ENCODE measurements around the gene FAM229B.
"Not testable (repeated sequence)": the region's sequence is repeated elsewhere in the genome, so short reads cannot be mapped to it uniquely, and the experiment has no call there.

Gene FAM229B

DNA sequence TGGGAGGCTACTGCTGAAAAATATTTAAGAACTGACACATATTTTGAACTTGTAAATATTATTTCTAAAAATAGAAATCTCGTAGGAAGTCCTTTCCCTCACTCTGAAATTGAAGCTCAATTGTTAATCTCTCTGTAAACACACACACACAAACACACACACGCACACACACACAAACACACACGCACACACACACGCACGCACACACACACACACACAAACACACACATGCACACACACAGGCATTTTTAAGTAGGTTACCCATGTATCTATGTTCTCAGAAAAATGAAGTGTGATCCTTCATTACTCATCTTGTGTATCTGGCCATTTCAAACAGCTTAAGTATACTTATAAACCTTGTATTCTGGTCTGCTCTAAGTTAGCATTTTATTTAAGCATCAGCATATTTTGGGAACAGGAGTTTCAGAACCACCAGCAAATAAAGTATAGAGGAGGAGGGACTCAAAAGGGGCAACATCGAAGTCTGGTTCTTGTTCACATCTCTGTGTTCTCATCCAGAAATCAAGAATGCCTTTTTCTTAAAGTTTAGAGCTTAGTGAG lies 21.9 kb upstream of the FAM229B start:
- no peak for FAIRE-seq

DNA sequence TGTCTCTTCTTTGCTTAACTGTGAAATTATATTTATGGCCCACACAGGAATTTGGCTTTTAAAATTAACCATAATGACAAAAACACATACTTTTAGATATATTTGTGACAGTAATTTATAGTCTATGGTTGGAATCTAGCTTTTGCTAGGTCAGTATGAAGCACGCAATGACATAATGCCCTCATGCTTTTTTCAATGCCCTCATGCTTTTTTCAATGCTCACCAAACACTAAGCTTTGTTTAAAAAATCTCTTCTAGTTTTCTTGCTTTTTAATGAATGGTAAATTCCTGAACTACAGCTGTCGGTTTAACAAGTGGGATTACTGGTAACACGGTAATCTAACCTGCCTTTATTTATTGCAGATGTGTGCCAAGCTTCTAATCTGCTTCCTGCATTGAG lies 20.8 kb upstream of the FAM229B start:
- no peak for FAIRE-seq

- no peak for FAIRE-seq
Observed at GRCh38 chr6:112081569-112081968, 5.8 kb upstream of the FAM229B start.

DNA sequence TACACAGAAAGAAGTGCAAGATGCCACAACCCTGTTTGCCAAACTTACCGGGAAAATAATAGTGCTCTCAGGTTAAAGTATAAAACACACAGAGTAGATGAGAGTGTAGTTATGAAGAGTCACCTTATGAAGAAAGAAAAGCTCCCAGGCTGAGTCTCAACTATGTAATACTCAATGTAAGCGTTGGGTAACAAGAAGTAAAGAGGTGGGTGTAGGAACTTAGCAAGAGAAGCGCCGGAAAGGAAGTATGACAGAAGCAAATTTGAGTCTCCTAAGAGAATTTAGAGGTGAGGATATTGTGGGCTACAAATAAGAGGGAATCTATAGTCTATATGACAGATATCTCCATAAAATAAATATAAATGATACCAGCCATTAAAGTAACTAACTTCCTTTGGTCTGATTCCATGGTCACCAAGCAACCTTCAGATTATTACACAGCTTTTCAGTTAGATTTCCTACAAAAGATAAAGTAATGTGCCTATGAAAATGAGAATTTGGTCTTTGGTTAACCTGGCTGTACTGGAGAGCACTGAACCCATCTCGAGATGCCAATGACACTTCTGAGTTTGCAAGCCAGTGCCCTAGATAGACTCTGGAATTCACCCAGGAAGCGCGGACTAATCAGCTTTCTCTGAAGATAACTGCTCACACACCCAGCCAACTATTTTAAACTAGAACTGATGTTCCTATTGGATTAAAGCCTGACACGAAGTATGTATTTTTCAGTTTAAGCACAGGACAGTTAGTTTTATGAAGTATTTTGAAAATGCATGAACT lies 1.9 kb upstream of the FAM229B start:
- no peak for FAIRE-seq

DNA sequence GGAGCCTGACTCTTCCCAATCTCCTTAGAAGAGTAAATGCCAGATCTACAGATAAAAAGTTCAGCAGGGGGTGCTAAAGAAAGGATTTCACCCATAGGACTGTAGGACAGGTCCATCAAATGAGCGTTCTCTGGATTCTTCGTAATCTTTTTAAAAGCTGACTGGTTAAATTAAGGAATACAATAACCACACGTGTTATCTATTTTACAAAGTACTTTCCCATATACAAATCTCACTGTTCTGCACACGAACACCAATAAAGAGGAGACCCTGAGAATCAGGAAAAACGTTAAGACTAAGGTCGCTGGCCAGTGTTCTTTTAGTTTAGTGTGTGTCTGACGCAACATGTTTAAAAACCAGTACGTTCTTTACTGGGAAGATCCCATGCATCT lies 651 bp upstream of the FAM229B start:
- peak; percentile 60 for FAIRE-seq

GRCh38 chr6:112087916-112088315 lies 525 bp downstream of the FAM229B start:
- no peak for FAIRE-seq

DNA sequence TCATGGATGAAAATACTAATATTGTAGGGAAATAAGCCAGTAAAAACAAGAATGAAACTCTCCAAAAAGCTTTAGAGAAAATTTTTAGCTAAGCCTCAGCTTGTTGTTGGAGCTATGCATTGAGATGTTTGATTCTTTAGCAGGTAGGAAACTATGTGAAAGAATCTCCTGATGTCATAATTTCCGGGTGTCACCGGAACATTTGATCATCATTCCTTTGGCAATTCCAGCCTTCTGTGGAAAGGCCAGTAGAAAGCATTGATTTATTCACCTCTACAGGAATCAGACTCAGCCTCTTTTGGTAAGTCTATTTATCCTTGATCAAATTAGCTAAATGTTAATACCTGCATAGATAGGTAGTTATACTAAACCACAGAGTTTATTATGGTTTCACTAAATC lies 9.5 kb downstream of the FAM229B start:
- no peak for FAIRE-seq

GRCh38 chr6:112100561-112100960 lies 13.2 kb downstream of the FAM229B start:
- FAIRE-seq: no peak

- FAIRE-seq: not testable (repeated sequence)
Observed at GRCh38 chr6:112106026-112106425, 18.6 kb downstream of the FAM229B start.

GRCh38 chr6:112106562-112106961 lies 19.2 kb downstream of the FAM229B start:
- no peak for FAIRE-seq

DNA sequence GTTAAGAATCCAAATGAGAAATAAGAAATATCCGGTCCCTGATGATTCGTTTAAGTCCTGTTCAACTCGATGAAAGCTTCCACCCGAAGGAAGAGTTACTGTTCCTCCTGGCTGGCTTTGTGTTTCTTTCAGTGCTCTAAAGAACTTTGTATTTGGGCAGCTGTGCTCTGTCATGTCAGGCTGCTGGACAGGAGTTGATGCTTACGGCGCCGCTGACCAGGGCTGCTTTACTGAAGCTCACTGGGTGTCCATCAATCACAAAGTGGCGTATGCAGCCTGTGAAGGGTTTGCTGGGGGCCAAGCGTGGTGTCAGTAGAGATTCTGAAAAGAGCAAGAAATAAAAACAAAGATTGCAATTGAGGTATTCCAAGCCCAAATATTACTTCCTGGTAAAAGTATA lies 21.9 kb downstream of the FAM229B start:
- no peak for FAIRE-seq

- no peak for FAIRE-seq
Observed at GRCh38 chr6:112113431-112113830, 26.0 kb downstream of the FAM229B start.

- no peak for FAIRE-seq
Observed at GRCh38 chr6:112113918-112114317, 26.5 kb downstream of the FAM229B start.

DNA sequence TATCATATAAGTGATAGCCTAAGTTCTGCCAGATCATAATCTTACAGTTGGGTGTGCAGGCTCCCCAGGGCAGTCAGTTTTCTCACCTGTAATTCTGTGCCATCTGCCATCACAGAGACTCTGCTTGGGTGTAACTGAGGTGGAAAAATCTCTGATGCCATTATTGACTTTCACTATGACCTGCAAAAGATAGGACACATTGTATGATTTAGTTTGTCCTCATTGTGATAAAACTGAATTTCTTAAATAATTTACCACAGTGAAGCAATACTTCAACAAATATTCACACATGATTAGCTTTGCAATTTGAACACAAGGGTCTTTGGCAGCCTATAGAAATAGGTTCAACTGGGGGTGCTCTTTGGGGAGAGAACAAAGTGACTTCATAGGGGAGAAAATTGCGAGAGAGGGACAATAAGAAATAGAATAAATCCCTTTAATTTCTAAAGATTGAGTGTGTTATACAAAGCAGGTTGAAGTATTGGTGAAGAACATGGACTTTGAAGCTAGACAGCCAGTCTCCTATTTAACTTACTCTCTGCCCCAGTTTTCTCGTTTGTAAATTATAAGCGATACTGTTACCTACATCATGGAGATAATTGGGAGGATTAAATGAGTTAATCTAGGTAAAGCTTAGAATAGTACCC lies 27.3 kb downstream of the FAM229B start:
- FAIRE-seq: peak; percentile 64

DNA sequence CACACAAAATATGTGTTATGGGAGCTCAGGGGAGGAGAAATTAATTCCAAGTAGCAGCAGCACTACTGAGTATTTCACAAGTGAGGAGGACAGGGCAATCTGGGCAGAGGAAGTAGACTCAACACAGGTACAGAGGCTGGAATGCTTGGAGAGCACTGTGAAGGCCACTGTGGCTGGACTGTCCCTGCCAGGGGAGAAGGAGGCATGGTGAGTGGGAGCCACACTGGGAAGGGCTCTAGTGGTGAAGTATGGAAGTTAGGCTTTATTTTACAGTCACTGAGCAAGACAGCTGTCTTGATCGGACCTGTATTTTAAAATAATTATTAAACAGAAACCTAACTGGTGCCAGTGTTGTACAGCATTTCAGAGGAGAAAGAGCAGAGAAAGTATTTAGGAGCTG lies 28.8 kb downstream of the FAM229B start:
- FAIRE-seq: no peak

DNA sequence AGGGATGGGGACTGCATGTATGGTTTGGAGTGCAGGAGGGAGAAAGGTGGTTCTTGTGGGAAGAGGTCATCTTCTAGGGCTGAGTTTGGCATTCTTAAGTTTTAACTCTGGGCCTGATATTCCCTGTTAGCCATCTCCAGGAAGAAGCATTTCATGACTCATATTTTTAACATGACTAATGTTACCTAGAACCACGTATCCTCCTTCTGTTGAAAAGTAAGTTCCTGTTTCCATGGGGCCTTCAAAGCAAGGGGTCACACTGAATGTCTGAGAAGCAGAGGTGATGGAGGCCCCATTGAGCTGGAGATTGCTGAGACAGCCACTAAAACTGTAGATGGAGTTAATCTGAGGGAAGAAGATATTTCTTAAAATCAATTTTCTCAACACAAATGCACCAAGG lies 30.2 kb downstream of the FAM229B start:
- FAIRE-seq: no peak

DNA sequence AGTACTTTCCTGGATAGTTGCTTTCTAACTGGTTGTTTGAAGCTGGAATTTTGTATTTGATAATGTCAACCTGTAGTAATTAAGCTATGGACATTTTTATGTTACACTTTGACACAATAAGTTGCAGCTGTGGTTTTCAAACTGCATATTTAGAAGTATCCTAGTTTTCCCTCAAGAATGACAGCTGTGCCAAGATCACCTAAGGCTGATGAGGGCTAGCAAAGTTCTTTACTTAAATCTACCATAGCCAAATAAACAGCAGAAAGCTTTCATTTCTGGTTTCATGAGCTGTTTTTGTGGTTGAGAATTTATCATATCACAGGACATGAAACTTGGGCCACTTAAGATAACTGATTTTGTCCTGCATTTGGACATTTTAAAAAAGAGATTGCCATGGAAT lies 30.6 kb downstream of the FAM229B start:
- FAIRE-seq: no peak

DNA sequence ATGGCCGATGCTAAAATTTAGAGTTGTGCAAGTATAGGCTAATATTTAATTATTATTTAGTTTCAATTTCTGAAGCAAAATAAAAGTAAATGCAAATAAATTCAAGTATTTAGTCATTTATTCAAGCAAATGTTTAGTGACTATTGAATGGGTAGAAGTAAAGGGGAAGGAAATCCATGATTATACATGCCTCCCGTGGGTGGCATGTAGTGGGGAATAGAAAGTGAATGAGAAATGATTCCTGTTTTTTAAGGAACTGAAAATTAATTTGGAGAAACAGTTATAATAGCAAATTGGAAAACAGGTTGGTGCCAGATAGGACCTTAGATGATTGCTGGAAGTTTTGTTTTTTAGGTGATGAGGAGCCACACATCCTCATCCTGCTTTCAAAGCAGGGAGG lies 35.4 kb downstream of the FAM229B start:
- no peak for FAIRE-seq

DNA sequence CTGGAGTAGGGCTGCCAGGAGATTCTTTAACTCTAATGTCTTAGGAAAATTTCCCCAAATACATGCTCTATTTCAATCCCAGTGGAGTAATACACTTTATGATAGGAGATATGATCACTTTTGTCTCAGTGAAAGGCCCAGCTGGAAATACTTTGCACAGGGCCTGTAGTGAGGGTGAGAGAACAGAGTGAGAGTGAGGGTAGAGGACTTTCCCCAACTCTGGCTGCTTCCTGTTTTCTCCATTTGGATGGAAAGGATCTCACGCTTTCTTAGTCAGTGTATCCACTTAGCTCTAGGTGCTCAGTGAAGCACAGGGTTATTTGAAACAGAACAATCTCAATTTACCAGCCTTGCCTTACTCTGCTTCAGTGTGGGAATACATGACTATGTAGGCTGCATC lies 36.6 kb downstream of the FAM229B start:
- no peak for FAIRE-seq

- FAIRE-seq: no peak
Observed at GRCh38 chr6:112128208-112128607, 40.8 kb downstream of the FAM229B start.

GRCh38 chr6:112130878-112131277 lies 43.5 kb downstream of the FAM229B start:
- FAIRE-seq: no peak

DNA sequence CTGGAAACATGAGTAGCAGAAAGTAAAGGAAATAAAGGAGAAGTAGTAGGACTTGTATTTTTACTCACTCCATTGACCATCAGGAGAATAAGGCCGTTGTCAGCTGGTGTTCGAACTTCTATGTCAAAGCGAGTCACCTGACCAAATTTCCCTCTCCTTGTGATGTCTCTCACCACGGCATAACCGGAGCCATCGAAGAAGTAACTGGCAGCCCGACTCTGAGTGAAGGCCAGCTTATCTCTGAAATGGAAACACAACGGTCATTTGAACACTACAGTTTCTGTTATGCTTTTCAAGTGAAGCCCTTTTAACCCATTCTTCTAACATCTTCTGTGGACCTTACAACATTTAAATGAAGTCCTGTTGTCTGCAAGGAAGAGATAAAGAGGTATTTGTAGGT lies 51.7 kb downstream of the FAM229B start:
- no peak for FAIRE-seq

DNA sequence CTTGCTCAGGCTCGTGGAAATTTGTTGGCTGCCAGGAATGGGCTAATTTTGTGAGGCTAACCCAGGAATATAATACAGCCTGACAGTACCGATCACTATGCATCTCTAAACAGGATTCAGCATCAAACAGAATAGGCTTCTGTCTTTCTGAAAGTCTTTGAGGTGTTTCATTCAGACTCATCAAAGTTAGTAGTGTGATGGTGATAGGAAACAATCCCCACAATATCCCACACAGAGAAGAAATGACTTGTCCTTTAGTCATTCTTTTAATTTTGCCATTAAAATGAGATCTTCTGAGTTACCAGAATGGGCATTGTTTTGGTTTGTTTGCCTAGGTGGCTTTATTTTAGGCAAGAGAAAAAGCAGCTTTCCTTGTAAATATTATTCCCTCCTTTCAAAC lies 54.3 kb downstream of the FAM229B start:
- FAIRE-seq: no peak

DNA sequence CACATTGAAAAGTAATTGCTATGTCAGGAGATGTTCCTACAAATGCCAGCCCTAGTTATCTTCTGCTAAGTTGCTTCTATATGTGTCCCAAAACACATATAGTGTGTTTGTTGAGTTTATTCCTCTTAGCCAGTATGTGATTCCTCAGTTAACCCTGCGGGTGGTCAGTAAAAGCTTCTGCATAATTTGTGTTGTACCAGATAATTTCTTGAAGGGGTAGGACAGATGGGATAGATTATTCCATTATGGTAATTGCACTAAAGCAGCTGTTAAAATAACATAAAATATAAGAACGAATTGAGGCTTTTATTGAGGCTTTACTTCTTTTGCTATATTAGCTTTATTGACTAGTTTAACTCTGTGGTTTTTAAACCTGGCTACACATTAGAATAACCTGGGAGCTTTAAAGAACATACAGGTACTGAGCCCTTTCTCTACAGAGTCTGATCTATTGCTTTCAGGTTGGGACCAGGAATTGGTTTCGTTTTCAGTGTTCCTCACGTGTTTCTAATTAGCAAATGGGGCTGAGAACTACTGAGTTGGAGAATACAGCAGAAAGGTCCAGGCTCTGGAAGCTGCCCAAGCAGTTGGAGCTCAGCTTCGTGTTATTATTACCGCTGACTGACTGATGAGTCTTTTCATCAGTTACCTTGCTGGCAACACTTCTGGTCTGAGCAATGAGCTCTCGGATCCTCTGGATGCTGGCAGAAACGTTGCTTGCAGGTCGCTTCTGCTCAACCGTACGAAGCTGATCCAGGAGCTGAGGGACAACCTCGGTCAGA lies 56.9 kb downstream of the FAM229B start:
- peak; percentile 74 for FAIRE-seq
